ENCODE measurements around the gene GALNS. TPM values are rescaled to one million over a fixed set of nuclear protein-coding genes. Genes with fewer than 3 reads are reported as not detected.

The GALNS gene
- total and polyA plus RNA-seq, 2 of the 13 experiments (the other 11 are each of a cell fraction or from before 2014, with no cell fraction given): 9.2 to 9.8 TPM

- TF ChIP-seq PLRG1 (conservative IDR thresholded peaks at IDR 0.05) (no peak), RXRB (CRISPR knock-in tag; IDR thresholded peaks at IDR 0.05; ENCODE audit: borderline replicate concordance) (peak; percentile 60; the same call in 1 of the 2 replicates), NFKBIZ (CRISPR knock-in tag; IDR thresholded peaks at IDR 0.05) (no peak; the same call in none of the 2 replicates), ZBTB34 (CRISPR knock-in tag; IDR thresholded peaks at IDR 0.05) (no peak), KAT2B (IDR thresholded peaks at IDR 0.05; ENCODE audit: borderline replicate concordance, low read depth, low read length) (no peak), PCBP1 (IDR thresholded peaks at IDR 0.05; ENCODE audit: borderline replicate concordance, low read depth, low read length) (no peak), HNRNPUL1 (IDR thresholded peaks at IDR 0.05; ENCODE audit: low read depth, low read length) (no peak; the same call in 1 of the 2 replicates), ZNF17 (CRISPR knock-in tag; IDR thresholded peaks at IDR 0.05) (no peak; the same call in 1 of the 2 replicates), ATF5 (CRISPR knock-in tag; IDR thresholded peaks at IDR 0.05; ENCODE audit: low read depth) (peak; percentile 82; the same call in 1 of the 2 replicates), HINFP (CRISPR knock-in tag; IDR thresholded peaks at IDR 0.05; ENCODE audit: low read depth) (peak; percentile 63), ZNF616 (CRISPR knock-in tag; IDR thresholded peaks at IDR 0.05; ENCODE audit: low read depth) (peak; percentile 69; the same call in 1 of the 2 replicates), GRHL1 (CRISPR knock-in tag; conservative IDR thresholded peaks at IDR 0.05) (no peak), HIVEP1 (CRISPR knock-in tag; IDR thresholded peaks at IDR 0.05) (no peak; the same call in none of the 2 replicates), MAFG (CRISPR knock-in tag; IDR thresholded peaks at IDR 0.05) (no peak; the same call in 1 of the 2 replicates), NR2C2 (CRISPR knock-in tag; IDR thresholded peaks at IDR 0.05; ENCODE audit: borderline replicate concordance) (peak; percentile 56; the same call in 1 of the 2 replicates), SMAD9 (CRISPR knock-in tag; IDR thresholded peaks at IDR 0.05) (0 out of 2 replicates have a peak, but pooled peaks have one; percentile 6), ISX (CRISPR knock-in tag; conservative IDR thresholded peaks at IDR 0.05) (peak; percentile 17; the same call in 1 of the 2 replicates), NR2F2 (IDR thresholded peaks at IDR 0.05; ENCODE audit: borderline replicate concordance, low read depth) (peak; percentile 25; the same call in 1 of the 2 replicates), JUN (CRISPR knock-in tag; IDR thresholded peaks at IDR 0.05) (peak; percentile 14; the same call in 1 of the 2 replicates)
- TF ChIP-seq, protein P1, sequence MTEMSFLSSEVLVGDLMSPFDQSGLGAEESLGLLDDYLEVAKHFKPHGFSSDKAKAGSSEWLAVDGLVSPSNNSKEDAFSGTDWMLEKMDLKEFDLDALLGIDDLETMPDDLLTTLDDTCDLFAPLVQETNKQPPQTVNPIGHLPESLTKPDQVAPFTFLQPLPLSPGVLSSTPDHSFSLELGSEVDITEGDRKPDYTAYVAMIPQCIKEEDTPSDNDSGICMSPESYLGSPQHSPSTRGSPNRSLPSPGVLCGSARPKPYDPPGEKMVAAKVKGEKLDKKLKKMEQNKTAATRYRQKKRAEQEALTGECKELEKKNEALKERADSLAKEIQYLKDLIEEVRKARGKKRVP (CRISPR knock-in tag; IDR thresholded peaks at IDR 0.05): peak in 1 of 2 experiments; percentile 66; a peak in 1 of 4 replicates
Observed at GRCh38 chr16:88811769-88812512, 44.8 kb downstream of the GALNS start, which contains the start of gene APRT (continued).
